ELR (cell line): ENCODE results near the gene UGGT2.
A peak's percentile ranks its signal among the peaks of the same experiment; 100 is the strongest.
"Not testable (repeated sequence)": the region's sequence is repeated elsewhere in the genome, so short reads cannot be mapped to it uniquely, and the experiment has no call there.

Experiments
- DNase-seq: peaks from one replicate; pipeline ENCODE4 v3.0.0-alpha.2; 2015; ENCODE audit warnings: low read depth

The UGGT2 gene

DNA sequence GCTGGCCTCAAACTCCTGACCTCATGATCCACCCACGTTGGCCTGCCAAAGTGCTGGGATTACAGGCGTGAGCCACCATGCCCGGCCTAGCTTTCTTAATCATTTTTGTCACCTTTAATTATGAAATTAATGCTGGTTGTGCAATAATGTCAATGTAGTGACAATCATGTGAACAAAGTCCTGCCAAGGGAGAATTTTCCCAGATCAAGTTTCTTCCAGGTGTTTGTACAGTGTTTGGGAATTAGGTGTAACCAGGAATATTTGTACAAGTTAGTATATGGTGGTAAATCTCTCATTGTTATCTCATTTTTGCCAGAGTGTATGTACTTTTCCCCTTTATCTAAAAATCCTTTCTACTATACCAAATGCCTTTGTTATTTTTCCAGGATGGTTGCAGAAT, 171.1 kb downstream of the UGGT2 start:
- no peak for DNase-seq

DNA sequence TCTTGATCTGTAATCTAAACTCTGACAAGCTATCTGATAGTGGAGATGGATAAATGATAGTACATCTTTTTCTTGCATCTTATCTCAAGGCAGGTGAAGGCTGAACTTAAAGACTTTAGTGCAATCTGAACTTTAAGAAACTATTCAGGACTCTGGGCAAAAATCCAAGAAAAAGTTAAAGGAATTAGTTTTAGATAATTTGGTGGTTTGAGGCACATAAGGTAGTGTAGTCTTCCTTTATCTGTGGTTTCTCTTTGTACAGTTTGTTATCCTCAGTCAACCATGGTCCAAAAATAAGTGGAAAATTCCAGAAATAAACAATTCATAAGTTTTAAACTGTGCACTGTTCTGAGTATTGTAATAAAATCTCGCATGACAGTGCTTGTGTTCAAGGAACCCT, 172.9 kb downstream of the UGGT2 start:
- DNase-seq = no peak

DNA sequence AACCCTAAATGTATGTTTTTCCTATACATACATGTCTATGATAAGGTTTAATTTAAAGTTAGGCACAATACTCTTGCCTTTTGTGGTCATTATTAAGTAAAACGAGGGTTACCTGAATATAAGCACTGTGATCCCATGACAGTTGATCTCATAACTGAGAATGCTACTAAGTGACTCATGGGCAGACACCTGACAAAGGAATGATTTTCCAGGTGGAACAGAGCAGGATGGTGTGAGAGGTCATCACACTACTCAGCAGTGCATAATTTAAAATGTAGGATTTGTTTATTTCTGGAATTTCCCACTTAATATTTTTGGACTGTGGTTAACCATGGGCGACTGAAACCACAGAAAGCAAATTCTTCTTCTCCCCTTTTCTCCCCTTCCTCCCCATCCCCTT, 178.9 kb downstream of the UGGT2 start:
- DNase-seq = no peak

DNA sequence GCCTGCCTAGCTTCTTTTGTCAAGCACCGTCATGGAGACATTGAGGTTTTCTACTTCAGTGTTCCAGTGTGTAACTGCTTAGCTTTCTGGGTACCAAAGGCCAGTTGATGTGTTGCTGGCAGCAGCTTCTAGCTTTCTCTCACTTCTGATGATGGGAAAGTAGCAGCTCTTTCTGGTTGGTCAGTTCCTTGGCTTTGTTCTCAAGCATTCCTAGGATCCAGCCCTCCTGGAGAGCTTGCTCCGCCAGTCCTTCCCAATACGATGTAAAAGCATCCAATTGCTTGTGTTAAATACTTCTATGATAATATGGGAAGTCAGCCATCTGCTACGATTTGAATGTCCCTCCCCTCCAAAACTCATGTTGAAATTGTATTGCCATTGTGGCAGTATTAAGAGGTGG, 182.8 kb downstream of the UGGT2 start:
- no peak for DNase-seq

DNA sequence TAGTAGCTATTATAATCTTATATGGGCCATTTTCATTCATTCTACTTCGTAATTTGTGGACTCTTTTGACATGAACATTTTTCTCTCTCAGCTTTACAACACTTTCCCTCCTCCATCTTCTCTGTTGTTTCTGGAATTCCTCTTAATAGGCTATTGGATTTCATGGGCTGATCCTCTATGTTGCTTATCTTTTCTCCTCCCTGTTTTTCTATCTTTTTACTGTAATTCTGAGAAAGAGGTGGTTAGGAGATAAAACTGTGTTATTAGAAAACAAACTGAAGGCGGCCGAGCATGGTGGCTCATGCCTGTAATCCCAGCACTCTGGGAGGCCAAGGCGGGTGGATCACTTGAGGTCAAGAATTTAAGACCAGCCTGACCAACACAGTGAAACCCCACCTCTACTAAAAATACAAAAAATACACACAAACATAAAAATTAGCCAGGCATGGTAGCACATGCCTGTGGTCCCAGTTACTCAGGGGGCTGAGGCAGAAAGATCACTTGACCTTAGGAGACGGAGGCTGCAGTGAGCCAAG, 188.1 kb downstream of the UGGT2 start:
- no peak for DNase-seq

DNA sequence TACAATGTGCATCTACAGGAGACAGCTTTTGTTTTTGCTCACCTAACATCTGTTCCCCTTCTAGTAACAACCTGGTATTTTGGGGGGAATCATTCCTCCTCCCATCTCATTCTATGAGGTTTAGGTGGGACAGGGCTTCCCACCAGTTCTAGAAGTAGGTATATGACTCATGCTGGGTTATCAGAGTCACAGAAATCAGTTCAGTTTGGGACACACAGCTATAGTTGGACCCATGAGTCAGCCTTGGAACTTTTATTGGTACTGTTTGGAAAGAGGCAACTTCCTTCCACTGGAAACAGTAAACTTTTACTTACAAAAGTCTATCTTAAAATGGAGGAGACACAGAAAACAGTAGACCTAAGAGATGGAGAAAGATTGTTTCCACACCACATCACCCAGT, 190.8 kb downstream of the UGGT2 start:
- DNase-seq = no peak

DNA sequence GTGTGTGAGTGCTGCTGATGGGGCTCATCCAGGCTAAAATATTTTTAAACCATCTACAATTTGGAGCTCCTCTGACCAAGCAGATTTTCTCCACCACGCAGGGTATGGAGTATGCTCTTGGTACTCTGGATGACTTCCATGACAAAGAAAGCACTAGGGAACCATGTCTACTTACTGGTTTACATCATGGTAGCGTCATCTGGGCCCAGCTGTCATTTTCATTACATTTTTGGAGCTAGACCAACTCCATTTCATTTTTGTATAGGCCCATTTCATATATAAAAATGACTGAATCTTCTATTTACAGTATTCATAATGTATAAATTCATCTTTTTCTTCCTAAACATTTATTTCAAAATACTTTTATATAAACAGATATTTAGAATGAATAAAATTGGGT, 191.9 kb downstream of the UGGT2 start:
- no peak for DNase-seq

DNA sequence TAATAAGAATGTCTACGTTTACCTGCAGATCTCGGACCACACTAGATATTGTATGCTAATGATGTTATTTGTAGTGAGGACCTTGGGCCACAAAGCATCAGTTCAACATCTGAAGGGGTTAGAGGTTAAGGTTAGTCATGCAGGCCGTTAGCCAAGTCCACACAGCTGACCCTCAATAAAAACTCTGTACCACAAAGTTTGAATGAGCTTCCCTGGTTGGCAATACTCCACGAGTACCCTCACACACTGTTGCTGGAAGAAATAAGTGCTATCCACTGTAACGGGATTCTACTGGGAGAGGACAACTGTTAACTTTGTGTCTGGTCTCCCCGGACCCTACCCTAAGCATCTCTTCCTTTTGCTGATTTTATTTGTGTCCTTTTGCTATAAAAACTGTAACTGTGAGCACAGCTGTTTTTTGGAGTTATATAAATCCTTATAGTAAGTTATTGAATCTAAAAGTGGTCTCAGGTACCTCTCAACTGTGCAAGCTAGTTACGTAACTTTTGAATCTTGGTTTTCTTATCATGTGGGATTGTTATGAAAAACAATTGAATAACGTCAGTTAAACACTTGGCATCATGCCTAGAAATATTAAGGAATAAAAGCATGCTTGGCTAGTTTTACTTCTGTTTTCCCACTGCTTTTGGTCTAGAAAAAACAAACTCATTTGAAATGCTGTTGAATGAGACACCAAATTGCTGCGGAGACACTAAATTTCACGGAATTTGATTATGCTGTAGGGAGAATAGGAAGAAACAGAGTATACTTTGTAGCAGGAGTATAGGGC, 194.7 kb downstream of the UGGT2 start:
- DNase-seq = peak; percentile 20

DNA sequence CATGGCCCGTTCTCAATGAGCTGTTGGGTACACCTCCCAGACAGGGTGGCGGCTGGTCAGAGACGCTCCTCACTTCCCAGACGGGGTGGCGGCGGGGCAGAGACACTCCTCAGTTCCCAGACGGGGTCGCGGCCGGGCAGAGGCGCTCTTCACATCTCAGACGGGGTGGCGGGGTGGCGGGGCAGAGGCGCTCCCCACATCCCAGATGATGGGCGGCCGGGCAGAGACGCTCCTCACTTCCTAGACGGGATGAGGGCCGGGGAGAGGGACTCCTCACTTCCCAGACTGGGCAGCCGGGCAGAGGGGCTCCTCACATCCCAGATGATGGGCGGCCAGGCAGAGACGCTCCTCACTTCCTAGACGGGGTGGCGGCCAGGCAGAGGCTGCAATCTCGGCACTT, 207.5 kb downstream of the UGGT2 start:
- not testable (repeated sequence) for DNase-seq

DNA sequence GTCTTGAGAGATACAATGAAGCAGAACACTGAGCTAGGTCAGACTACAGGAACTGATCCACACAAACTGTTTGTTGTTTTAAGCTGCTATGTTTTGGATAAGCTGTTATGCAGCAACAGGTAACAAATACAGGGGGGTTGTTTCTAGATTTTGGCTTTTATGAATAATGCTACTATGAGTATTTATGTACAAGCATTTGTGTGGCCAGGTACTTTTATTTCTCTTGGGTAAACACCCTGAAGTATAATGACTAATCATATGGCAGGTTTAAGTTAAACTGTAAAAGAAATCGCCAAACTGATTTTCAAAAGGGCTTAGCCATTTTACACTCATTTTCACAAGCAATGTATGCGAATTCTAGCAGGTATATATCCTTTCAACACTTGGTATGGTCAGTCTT, 210.3 kb downstream of the UGGT2 start:
- no peak for DNase-seq

DNA sequence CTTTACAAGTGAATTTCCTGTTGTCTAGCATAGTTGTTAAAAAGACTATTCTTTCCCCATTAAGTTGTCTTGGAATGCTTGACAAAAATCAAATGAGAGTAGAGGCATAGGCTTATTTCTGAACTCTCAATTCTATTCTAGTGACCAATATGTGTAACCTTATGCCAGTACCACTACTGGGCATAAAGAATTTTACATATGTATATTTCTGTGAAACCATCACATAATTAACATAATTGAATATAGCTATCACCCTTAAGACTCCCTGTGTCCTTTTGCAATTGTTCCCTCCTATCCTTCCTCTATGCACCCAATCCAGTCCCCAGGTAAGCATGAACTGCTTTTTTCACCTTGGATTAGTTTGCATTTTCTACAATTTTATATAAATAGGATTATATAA, 211.3 kb downstream of the UGGT2 start:
- DNase-seq = no peak

DNA sequence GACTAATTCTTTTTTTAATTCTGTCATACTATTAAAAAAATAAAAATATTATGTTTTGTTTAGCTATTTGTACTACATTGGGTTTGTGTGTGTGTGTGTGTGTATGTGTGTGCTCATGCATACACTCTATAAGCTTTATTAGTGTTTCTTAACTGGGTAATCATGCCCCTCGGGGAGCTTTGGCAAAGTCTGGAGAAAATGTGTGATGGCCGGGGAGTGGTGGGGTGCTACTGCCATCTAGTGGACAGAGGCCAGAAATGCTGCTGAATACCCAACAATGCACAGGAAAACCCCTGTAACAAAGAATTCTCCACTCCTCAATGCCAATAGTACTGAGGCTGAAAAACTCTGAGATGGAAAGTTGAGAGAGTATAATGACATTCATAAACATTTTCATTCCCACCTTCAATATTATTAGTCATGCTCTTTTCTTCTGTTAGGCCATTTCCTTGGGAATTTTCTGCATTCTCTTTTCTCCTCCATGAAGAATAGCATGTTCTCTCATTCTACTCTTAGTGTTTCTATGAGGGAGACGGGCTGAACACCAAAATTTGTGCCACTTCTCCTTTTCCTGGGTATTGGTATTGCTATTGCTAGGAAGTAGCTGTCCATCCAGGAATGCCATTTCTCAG, 219.0 kb downstream of the UGGT2 start:
- DNase-seq = peak; percentile 66

DNA sequence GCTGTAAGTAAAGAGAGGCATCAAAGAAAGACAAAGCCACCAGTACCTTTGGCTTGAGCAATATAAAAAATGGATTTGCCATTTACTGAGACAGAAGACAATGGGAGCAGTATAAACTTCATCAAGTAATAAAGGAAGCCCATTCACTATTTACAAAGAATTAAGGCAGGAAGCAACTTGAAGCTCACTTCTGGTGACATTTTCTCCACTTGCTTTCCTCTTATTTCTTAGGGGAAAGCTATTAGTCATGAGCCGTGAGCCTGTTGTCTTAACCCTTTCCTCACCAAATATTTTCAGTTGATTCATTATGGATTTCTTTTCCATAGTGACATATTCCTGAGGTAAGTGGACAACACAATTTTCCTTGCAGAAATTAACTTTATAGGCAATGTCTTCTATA, 219.5 kb downstream of the UGGT2 start:
- peak; percentile 54 for DNase-seq

DNA sequence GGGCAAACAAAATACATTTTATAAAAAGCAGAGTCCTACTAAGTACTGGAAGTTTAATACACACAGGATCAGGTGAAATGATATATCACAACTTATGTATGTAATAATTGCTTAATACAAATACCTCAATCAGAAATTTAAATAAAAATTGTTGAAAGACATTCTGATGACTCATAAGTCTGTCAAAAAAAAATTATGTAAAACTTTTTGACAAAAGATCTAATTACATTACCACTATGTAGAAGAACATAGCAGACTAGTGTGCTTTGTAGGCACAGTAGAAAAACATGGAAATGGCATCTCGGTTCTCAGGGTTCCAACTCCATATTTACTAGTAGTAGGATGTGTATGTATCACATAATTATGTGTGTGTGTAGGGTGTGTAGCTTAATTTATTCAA, 220.1 kb downstream of the UGGT2 start:
- no peak for DNase-seq

DNA sequence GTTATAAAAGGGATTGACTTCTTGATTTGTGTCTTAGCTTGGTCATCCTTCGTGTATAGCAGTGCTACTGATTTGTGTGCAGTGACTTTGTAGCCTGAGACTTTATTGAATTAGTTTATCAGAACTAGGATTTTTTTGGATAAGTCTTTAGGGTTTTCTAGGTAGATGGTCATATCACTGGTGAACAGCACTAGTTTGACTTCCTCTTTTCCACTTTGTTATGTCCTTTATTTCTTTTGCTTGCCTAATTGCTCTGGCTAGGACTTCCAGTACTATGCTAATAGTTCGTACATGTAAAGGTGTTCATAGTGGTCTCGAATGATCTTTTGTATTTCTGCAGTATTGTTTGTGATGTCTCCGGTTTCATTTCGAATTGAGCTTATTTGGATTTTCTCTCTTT, 230.9 kb downstream of the UGGT2 start:
- DNase-seq = no peak

DNA sequence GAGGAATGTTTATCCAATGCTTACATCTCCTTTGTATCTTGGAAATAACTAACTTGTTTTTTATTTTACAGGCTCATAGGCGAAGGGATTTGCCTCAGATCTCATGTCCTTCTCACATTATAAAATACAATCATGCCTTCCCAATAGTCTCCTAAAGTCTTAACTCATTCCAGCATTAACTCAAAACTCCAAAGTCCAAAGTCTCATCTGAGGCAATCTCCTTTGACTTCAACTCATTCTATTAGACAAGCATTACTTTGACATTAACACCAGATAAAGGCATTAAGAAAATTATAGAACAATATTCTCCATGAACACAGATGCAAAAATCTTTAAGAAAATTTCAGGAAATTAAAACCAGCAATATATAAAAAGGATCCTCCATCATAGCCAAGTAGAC, 238.7 kb downstream of the UGGT2 start:
- no peak for DNase-seq

DNA sequence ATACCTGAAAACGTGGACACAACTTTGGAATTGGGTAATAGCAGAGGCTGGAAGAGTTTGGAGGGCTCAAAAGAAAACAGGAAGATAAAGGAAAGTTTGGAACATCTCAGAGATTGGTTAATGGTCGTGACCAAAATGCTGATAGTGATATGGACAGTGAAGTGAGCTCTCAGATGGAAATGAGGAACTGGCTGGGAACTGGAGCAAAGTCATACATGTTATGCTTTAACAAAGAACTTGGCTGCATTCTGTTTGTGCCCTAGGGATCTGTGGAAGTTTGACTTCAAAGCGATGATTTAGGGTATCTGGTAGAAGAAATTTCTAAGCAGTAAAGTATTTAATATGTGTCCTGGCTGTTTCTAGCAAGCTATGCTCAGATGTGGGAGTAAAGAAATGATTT, 240.1 kb downstream of the UGGT2 start:
- no peak for DNase-seq

DNA sequence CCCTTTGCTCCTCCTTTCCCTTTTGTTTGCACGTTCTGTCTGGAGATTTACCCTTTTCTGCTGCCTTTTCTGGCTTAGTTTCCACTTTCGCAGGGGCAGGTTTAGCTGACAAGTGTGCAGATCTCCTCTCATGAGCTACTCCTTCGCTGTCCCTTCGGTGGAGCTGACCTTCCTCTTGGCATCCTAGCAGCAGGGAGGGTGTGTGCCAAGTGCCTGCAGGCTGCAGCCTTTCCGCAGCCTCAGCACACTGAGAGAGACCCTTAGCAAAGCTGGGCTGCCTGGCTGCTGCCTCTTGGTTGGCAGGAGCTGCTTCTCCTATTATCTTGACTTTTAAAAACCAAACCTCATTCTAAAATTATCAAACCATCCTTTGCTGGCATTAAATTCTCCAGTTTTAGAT, 243.8 kb downstream of the UGGT2 start:
- no peak for DNase-seq

DNA sequence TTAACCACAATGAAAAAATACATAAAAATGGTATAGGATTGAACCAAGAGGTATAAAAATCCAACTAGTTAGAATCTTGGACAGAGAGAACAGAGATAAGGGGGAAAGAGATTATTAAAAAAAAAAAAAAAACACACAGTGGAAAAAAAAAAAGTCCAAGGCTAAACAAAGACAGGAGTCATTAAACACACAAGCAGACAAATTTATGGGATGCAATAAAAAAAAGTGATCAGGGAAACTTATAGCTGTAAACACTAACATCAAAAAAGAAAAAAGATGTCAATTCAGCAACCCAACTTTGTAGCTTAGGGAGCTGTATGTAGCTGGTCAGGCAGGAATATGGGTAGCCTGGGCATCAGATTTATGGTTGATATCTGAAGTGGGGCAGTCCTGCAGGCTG, 247.3 kb downstream of the UGGT2 start:
- DNase-seq = no peak

DNA sequence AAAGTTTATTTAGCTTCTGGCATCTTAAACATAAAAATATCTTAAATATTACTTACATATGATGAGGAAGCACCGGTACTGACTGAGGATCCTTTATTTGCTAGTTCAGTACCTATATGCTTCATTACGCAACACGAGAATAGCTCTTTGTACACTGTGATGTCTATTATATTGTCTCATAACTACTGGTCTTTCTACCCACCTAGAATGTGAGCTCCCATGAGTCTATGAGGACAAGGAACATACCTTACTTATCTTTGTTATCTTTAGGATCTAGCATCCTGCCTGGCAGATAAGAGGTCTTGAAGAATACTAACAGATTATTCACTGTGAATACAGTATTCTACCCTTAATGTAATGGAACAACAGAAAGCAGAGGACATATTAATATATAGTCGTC, 251.4 kb downstream of the UGGT2 start:
- DNase-seq = no peak

DNA sequence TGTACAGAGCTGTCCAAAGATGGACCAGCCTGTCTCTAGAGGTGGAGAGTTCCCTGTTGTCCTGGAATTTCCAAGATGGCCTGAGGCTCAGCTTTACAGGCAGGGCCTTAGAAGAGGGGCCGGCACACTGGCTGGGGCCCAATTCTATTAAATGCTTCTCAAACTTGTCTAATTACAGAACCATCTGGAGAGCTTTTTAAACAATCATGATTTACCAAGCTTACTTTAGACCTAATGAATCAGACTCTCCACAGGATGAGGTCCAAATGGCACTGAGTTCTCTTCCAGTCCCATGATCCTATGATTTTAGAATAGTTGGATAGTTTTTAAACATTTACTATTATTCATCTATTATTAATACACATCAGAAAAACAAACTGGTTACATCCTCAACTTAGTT, 252.8 kb downstream of the UGGT2 start:
- no peak for DNase-seq

DNA sequence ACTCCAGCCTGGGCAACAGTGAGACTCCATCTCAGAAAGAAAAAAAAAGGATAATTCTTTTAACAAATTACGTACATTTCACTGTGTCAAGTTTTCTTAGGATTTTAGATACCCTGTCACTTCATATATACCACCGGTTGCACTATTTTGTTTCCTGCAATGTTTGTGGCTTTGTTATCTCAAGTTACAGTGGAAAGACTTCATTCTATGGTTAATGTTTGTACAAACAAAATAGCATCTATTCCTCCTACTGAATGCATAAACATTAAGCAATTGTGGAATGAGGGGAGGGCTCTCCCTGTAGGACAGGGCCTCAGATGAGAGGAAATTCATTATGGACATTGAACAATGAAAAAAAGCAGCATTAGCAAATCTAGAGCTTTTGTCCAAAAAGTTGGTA, 256.2 kb downstream of the UGGT2 start:
- no peak for DNase-seq

DNA sequence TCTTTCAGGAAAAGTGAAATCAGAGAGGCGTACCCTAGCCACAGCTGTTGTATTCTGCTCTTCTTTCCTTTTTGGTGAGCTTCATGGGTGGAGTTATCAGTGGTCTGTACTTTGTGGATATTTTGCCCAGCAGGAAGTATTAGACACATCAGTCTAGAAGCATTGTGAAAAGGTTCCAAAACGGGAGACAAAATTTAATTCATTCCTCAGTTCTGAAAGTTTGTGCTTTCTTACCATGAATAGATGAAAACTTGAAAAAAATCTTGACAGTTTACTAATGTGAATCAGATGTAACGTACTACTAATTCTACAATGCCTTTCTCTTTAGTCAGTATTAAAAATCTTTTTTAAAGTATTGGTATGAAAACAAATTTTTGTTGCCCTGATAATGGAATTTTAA, 259.4 kb downstream of the UGGT2 start:
- no peak for DNase-seq

DNA sequence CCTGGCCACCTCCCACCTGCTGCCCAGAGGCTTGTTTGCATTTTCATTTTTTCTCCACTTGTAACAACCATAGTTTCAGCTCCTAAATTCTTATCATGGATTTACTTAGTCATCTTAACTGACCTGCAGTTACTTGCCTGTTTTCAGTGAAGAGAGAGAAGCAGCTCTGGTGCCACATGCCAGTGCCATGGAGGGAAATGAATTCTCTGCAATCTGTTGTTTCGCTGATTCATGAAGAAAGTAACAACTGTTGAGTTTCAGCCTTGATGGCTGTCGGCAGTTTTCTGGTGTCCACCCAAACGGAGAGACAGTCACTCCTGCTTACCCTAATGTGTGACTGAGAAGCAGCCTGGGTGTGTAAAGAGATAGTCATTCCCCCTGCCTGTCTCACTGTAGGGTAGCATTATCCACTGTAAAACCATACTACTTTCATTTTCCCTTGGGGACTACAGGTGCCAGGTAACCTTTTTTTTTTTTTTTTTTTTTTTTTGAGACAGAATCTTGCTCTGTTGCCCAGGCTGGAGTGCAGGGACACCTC, 260.1 kb downstream of the UGGT2 start:
- no peak for DNase-seq
